H1 (cell line): ENCODE data around the gene ZBTB46. TPM values are rescaled to one million over a fixed set of nuclear protein-coding genes. Genes with fewer than 3 reads are reported as not detected.
A peak's percentile ranks its signal among the peaks of the same experiment; 100 is the strongest.

ENCODE experiments used
- CTCF ChIA-PET: fragments of 300-600 bp; sonication (Branson Sonifier 250); formaldehyde crosslinking; loops from one replicate; lab custom pipeline; 2021; ENCODE audit not compliant: partially characterized antibody; lab: Charles Lee
- POLR2A ChIA-PET: fragments of 300-600 bp; sonication (Branson Sonifier 250); formaldehyde crosslinking; loops from one replicate; lab custom pipeline; 2021; ENCODE audit warnings: inconsistent platforms; ENCODE audit not compliant: partially characterized antibody; lab: Charles Lee
- DNase-seq, 2 experiments: peaks; one replicate each; pipeline versions ENCODE4 v3.0.0 to v3.0.0-alpha.2; 2010 to 2022; ENCODE audit warnings: low spot score in 2 of 2, low read depth in 1 of 2, mixed read lengths in 1 of 2
- FAIRE-seq: peaks from 2 replicates; lab custom pipeline; 2011; peaks lifted over from hg19 to GRCh38; lab: Jason Lieb, UNC
- H2AFZ ChIP-seq: 2 replicates; pipeline ENCODE4 v1.8.1; 2012; ENCODE audit warnings: low read length, inconsistent platforms
- H2AK5ac ChIP-seq: 2 replicates; pipeline ENCODE4 v1.6.1; 2013; ENCODE audit warnings: low read depth, low read length
- H2BK120ac ChIP-seq: replicated peaks from 2 replicates; pipeline ENCODE3; 2013; ENCODE audit warnings: low read depth, low read length, inconsistent platforms
- H2BK12ac ChIP-seq: 2 replicates; pipeline ENCODE4 v1.6.1; 2013; ENCODE audit warnings: low read depth, low read length
- H2BK15ac ChIP-seq: 2 replicates; pipeline ENCODE4 v1.6.1; 2013; ENCODE audit warnings: low read length
- H2BK20ac ChIP-seq: 2 replicates; pipeline ENCODE4 v1.6.1; 2013; ENCODE audit warnings: low read length
- H2BK5ac ChIP-seq: 2 replicates; pipeline ENCODE4 v1.6.1; 2013; ENCODE audit warnings: low read depth, low read length
- H3K14ac ChIP-seq: 2 replicates; pipeline ENCODE4 v1.6.1; 2013; ENCODE audit warnings: inconsistent platforms; ENCODE audit not compliant: insufficient read length
- H3K18ac ChIP-seq: 2 replicates; pipeline ENCODE4 v1.6.1; 2013; ENCODE audit warnings: low read length; ENCODE audit errors: extremely low read depth
- H3K23ac ChIP-seq: 2 replicates; pipeline ENCODE4 v1.6.1; 2013; ENCODE audit warnings: inconsistent platforms; ENCODE audit not compliant: insufficient read length
- H3K23me2 ChIP-seq: 2 replicates; pipeline ENCODE4 v1.6.1; 2013; ENCODE audit warnings: low read depth, low read length
- H3K27ac ChIP-seq: 2 replicates; pipeline ENCODE4 v1.6.1; 2011; ENCODE audit warnings: low read depth, low read length, inconsistent platforms
- H3K27me3 ChIP-seq, 4 experiments: replicated peaks in 1 of 4; 1 replicate in 1 of 4; 2 replicates in 3 of 4; pipeline versions ENCODE4 v1.6.1 to v1.8.1; 2011 to 2013; ENCODE audit warnings: low read length in 3 of 4, mild to moderate bottlenecking in 3 of 4, inconsistent platforms in 2 of 4, mixed read lengths in 2 of 4, moderate library complexity in 1 of 4; ENCODE audit not compliant: control insufficient read depth in 3 of 4, insufficient read depth in 3 of 4; ENCODE audit errors: extremely low read depth in 1 of 4
- H3K36me3 ChIP-seq, 4 experiments: 2 replicates each; pipeline versions ENCODE4 v1.6.1 to v1.8.1; 2011 to 2013; ENCODE audit warnings: mild to moderate bottlenecking in 4 of 4, low read length in 3 of 4, moderate library complexity in 2 of 4, control low read depth in 1 of 4, inconsistent platforms in 1 of 4; ENCODE audit not compliant: insufficient read depth in 4 of 4, control insufficient read depth in 2 of 4
- H3K4ac ChIP-seq: replicated peaks from 2 replicates; pipeline ENCODE3; 2013; ENCODE audit warnings: low read length, low read depth, mixed read lengths, inconsistent platforms; ENCODE audit not compliant: insufficient read length
- H3K4me1 ChIP-seq, 4 experiments: replicated peaks in 1 of 4; 1 replicate in 1 of 4; 2 replicates in 3 of 4; pipeline versions ENCODE4 v1.6.1 to v1.8.1; 2011 to 2013; ENCODE audit warnings: low read length in 3 of 4, inconsistent platforms in 2 of 4, mixed read lengths in 1 of 4; ENCODE audit not compliant: insufficient read depth in 4 of 4, control insufficient read depth in 3 of 4
- H3K4me2 ChIP-seq, 2 experiments: 2 replicates each; pipeline versions ENCODE4 v1.6.1 to v1.8.1; 2011 to 2013; ENCODE audit warnings: low read depth in 2 of 2, low read length in 2 of 2, control low read depth in 1 of 2, inconsistent platforms in 1 of 2, mild to moderate bottlenecking in 1 of 2; ENCODE audit not compliant: insufficient read depth in 1 of 2
- H3K4me3 ChIP-seq, 4 experiments: fragments of 200-600, 300-600 bp in 1 of 4; sonication (generic), shearing (Covaris generic), sonication (Bioruptor Twin) in 1 of 4; 2 replicates each; pipeline versions ENCODE4 v1.5.1 to v1.8.1; 2011 to 2016; ENCODE audit warnings: low read length in 4 of 4, low read depth in 3 of 4, control low read depth in 2 of 4, inconsistent platforms in 2 of 4, mild to moderate bottlenecking in 2 of 4, mixed read lengths in 1 of 4, moderate library complexity in 1 of 4; ENCODE audit not compliant: insufficient read depth in 2 of 4; ENCODE audit errors: extremely low read depth in 1 of 4
- H3K56ac ChIP-seq: replicated peaks from 2 replicates; pipeline ENCODE3; 2013; ENCODE audit warnings: low read depth, mild to moderate bottlenecking, mixed read lengths, low read length, inconsistent platforms; ENCODE audit not compliant: insufficient read length
- H3K79me1 ChIP-seq: 2 replicates; pipeline ENCODE4 v1.6.1; 2013; ENCODE audit warnings: low read depth, low read length, control low read depth
- H3K79me2 ChIP-seq, 2 experiments: 2 replicates each; pipeline versions ENCODE4 v1.6.1 to v1.8.1; 2012 to 2013; ENCODE audit warnings: low read length in 2 of 2, mild to moderate bottlenecking in 2 of 2, inconsistent platforms in 1 of 2; ENCODE audit not compliant: insufficient read depth in 2 of 2, control insufficient read depth in 1 of 2
- H3K9ac ChIP-seq, 4 experiments: replicated peaks in 1 of 4; 1 replicate in 1 of 4; 2 replicates in 3 of 4; pipeline versions ENCODE4 v1.6.1 to v1.8.1; 2011 to 2013; ENCODE audit warnings: low read depth in 3 of 4, low read length in 3 of 4, control low read depth in 2 of 4, mild to moderate bottlenecking in 2 of 4, moderate library complexity in 2 of 4, inconsistent platforms in 1 of 4; ENCODE audit errors: extremely low read depth in 1 of 4
- H3K9me3 ChIP-seq, 2 experiments: 2 replicates each; pipeline versions ENCODE4 v1.6.1 to v1.8.1; 2012 to 2013; ENCODE audit warnings: mild to moderate bottlenecking in 2 of 2, moderate library complexity in 2 of 2, control low read depth in 1 of 2, inconsistent platforms in 1 of 2, low read depth in 1 of 2, low read length in 1 of 2, mixed read lengths in 1 of 2; ENCODE audit not compliant: insufficient read depth in 2 of 2
- H4K20me1 ChIP-seq, 2 experiments: replicated peaks in 1 of 2; 2 replicates each; pipeline versions ENCODE3 to v1.8.1; 2011 to 2013; ENCODE audit warnings: inconsistent platforms in 2 of 2, low read length in 2 of 2, mild to moderate bottlenecking in 1 of 2; ENCODE audit not compliant: insufficient read depth in 2 of 2, control insufficient read depth in 1 of 2
- H4K5ac ChIP-seq: 2 replicates; pipeline ENCODE4 v1.6.1; 2013; ENCODE audit warnings: low read length, low read depth, mixed read lengths, inconsistent platforms; ENCODE audit not compliant: insufficient read length
- H4K8ac ChIP-seq: 2 replicates; pipeline ENCODE4 v1.8.0; 2013; ENCODE audit warnings: mild to moderate bottlenecking, moderate library complexity, low read length, inconsistent platforms; ENCODE audit not compliant: insufficient read depth; ENCODE audit errors: extremely low read depth
- H4K91ac ChIP-seq: replicated peaks from 2 replicates; pipeline ENCODE3; 2013; ENCODE audit warnings: low read length, mixed read lengths, inconsistent platforms; ENCODE audit not compliant: insufficient read length
- BACH1 ChIP-seq: IDR thresholded peaks from 2 replicates; pipeline ENCODE4 v1.6.1; 2012; ENCODE audit warnings: low read length, improper control_type of control experiment
- BCL11A ChIP-seq, 2 experiments: IDR thresholded peaks; one replicate each; pipeline ENCODE4 v1.6.1; 2011; ENCODE audit warnings: low read depth in 2 of 2, low read length in 2 of 2, mild to moderate bottlenecking in 2 of 2
- CHD1 ChIP-seq: IDR thresholded peaks from 2 replicates; pipeline ENCODE4 v1.6.1; 2012; ENCODE audit warnings: low read depth, low read length, improper control_type of control experiment
- FOSL1 ChIP-seq: IDR thresholded peaks from 2 replicates; pipeline ENCODE4 v1.6.1; 2011; ENCODE audit warnings: mild to moderate bottlenecking, low read depth, low read length, moderate library complexity; ENCODE audit not compliant: insufficient read depth
- HDAC6 ChIP-seq: IDR thresholded peaks from one replicate; pipeline ENCODE4 v1.7.1; 2012; ENCODE audit warnings: low read depth, mild to moderate bottlenecking, inconsistent platforms, low read length, moderate library complexity
- JUN ChIP-seq: IDR thresholded peaks from 2 replicates; pipeline ENCODE4 v1.6.1; 2011; ENCODE audit warnings: low read depth, mild to moderate bottlenecking, improper control_type of control experiment, low read length
- JUND ChIP-seq: IDR thresholded peaks from 2 replicates; pipeline ENCODE4 v1.6.1; 2011; ENCODE audit warnings: mild to moderate bottlenecking, improper control_type of control experiment, low read length
- NANOG ChIP-seq: IDR thresholded peaks from 2 replicates; pipeline ENCODE4 v1.6.1; 2011; ENCODE audit warnings: low read length, low read depth, mild to moderate bottlenecking, inconsistent platforms; ENCODE audit not compliant: insufficient read depth, poor library complexity, severe bottlenecking
- RNF2 ChIP-seq: fragments of 200-900, 300-1000 bp; sonication (generic); IDR thresholded peaks from 2 replicates; pipeline ENCODE4 v1.7.1; 2016; ENCODE audit warnings: borderline replicate concordance, low read depth, mild to moderate bottlenecking, antibody characterized with exemption, low read length; ENCODE audit not compliant: poor library complexity, severe bottlenecking; ENCODE audit errors: missing control alignments
- SIX5 ChIP-seq: IDR thresholded peaks from 2 replicates; pipeline ENCODE4 v1.6.1; 2011; ENCODE audit warnings: mild to moderate bottlenecking, low read depth, low read length
- TBP ChIP-seq: IDR thresholded peaks from 2 replicates; pipeline ENCODE4 v1.6.1; 2011; ENCODE audit warnings: low read depth, low read length, improper control_type of control experiment
- ZNF274 ChIP-seq: IDR thresholded peaks from 2 replicates; pipeline ENCODE4 v1.7.0; 2012; ENCODE audit warnings: low read length, borderline replicate concordance; ENCODE audit errors: extremely low read depth
- WGBS, 2 experiments: shearing (Covaris generic) in 1 of 2; methylation state at CpG; one replicate each; pipeline versions ENCODE4 v1.1.6 to v1.1.7; 2013 to 2015; ENCODE audit warnings: low lambda C conversion rate in 2 of 2, mixed read lengths in 2 of 2, inconsistent platforms in 1 of 2, low coverage in 1 of 2, missing lambda C conversion rate in 1 of 2; ENCODE audit not compliant: insufficient replicate concordance in 2 of 2, insufficient coverage in 1 of 2, insufficient read length in 1 of 2; ENCODE audit errors: extremely low coverage in 1 of 2, missing lambda C conversion rate in 1 of 2; 5-methylcytosine and 5-hydroxymethylcytosine counted together
- polyA plus RNA-seq, 7 experiments: library from polyadenylated mRNA; depleted of rRNA in 3 of 7; stranded (reverse) in 5 of 7; unstranded in 2 of 7; fragments of >200 nt in 5 of 7; fragments of 200-250 nt in 2 of 7; gene quantifications; 1 replicate in 5 of 7; 2 replicates in 1 of 7; 4 replicates in 1 of 7; pipeline versions ENCODE4 v1.2.1 to v1.2.3, GENCODE V29; 2011 to 2013; ENCODE audit warnings: missing spikeins in 2 of 7, mixed read lengths in 2 of 7
- total RNA-seq: library from RNA; stranded (reverse); fragmentation: NEBNext Ultra II Directional; extraction: Animal tissue kit (Norgen Biotek cat#: 25700); gene quantifications from 2 replicates; pipeline ENCODE4 v1.2.1, GENCODE V29; 2021

ZBTB46 gene
- total and polyA plus RNA-seq, 2 of the 8 experiments (the other 6 are each of a cell fraction or from before 2014, with no cell fraction given): 6.4 to 22.4 TPM

DNA sequence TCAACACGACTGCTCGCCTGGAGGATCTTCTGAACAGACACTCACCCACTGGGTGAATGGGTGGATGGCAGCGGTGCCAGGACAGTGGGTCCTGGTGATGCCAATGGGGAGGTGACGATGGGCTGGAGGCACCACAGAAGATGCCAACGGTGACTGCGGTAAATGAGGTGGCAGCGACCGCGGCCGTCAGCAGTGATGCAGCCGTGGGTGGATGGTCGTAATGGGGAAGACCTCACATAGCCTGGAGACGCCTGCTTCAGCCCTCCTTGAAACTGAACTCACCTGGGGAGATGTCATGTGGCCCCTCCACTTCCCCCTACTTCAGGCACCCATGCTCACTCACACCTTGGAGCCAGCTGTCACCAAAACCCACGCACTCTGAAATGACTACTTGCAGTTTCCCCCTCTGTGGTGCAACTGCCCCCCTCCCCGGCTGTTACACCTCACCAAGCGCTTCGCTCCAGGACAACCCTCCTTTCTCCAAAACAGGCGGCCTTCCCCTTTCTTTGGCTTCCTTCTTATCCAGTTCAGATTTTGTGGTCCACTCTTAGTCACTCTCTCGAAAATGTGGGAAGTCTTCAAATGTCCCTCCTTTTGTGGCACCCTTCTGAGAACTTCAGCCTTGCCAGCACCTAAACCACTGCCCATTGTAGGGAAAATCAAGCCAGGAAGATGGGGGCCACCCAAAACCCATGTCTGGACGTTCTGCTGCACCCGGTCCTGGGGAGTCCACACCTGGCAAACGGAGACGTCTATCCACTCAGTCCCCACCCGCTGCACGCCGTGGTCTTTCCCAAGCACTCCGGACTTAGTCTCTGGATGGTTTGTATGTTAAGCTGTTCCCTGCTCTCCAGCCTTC, 19.9 kb upstream of the ZBTB46 start:
- Histone ChIP-seq H3K27me3 (no peaks in the 10 kb centered on the region), H3K79me1 (no peaks in the 10 kb centered on the region), H3K4me2 (no peak overlapping the region), H4K20me1 (peaks cover 0 to 4% of the 10 kb centered on the region in 2 experiments), H2BK120ac (peak overlapping the region; percentile 15), H3K56ac (no peak overlapping the region), H3K4me3 (no peak overlapping the region), H3K23ac (no peak overlapping the region), H3K9me3 (no peaks in the 10 kb centered on the region), H3K14ac (no peak overlapping the region), H3K9ac (no peak overlapping the region), H3K18ac (peak overlapping the region; percentile 2; the same call in 1 of the 2 replicates), H4K91ac (peak overlapping the region; percentile 22), H3K36me3 (no peaks in the 10 kb centered on the region), H3K23me2 (peaks cover 16% of the 10 kb centered on the region; the same call in 1 of the 2 replicates), H3K79me2 (no peaks in the 10 kb centered on the region), H2AK5ac (no peak overlapping the region), H2BK15ac (peak overlapping the region; percentile 92), H2BK5ac (peak overlapping the region; percentile 21; the same call in 1 of the 2 replicates), H4K8ac (no peak overlapping the region), H2AFZ (no peak overlapping the region), H3K27ac (no peak overlapping the region), H3K4ac (no peak overlapping the region), H4K5ac (no peak overlapping the region), H3K4me1 (peaks cover 6 to 48% (median 39%) of the 10 kb centered on the region in 4 experiments), H2BK12ac (peak overlapping the region; percentile 80; the same call in 1 of the 2 replicates), H2BK20ac (no peak overlapping the region; the same call in 1 of the 2 replicates)
- FAIRE-seq (no peak), DNase-seq (no peak)
- POLR2A ChIA-PET: interaction anchor here (1.2 kb wide), 1 partner anchor 14 kb away, joined by 3 read pairs; the partner anchor contains the start of gene TPD52L2
- WGBS, 2 experiments: 92% methylated on average over 27 of the region's 27 CpGs; no CpG with 5 or more reads in 1 of the 2 experiments
- CTCF ChIA-PET: interaction anchor here (0.7 to 1.2 kb wide), 5 partner anchors 42 to 343 kb away, joined by 3 read pairs; no protein-coding TSS in a partner anchor
- TF ChIP-seq BACH1 (no peak), JUN (no peak), HDAC6 (no peak), BCL11A (IDR thresholded peaks at IDR 0.05; ENCODE audit: low read depth in 2 of 2, low read length in 2 of 2) (no peak), FOSL1 (no peak), RNF2 (no peak), ZNF274 (no peak), JUND (no peak), TBP (no peak), NANOG (no peak), CHD1 (no peak), SIX5 (no peak)
